Stimulated activated naive B cell treated with anti-CD40 and anti-IgM and Interleukin-4, amounts not matched to agents 10 μg/mL and 1 μg/mL and 100 μg/mL, for 72 hours (primary cell): Measurements from ENCODE around the gene PFDN2.

Experiments
- ATAC-seq, 2 donors: fragments of 150-1000 bp; cut with Tn5 transposase; replicated peaks; 2 replicates each; pipeline ENCODE4 v1.10.0; 2021; ENCODE audit warnings: moderate library complexity in 1 of 2
- DNase-seq: peaks from one replicate; pipeline ENCODE4 v3.0.0; 2021
- H3K27ac Mint-ChIP-seq: one replicate; pipeline ENCODE4 v1.8.0; 2022; ENCODE audit warnings: mild to moderate bottlenecking, mixed read lengths
- H3K27me3 Mint-ChIP-seq, 2 donors: one replicate each; pipeline ENCODE4 v1.8.0; 2022; ENCODE audit warnings: mixed read lengths in 2 of 2
- H3K36me3 Mint-ChIP-seq, 2 donors: one replicate each; pipeline ENCODE4 v1.8.0; 2022; ENCODE audit warnings: mixed read lengths in 2 of 2, mild to moderate bottlenecking in 1 of 2
- H3K4me1 Mint-ChIP-seq, 2 donors: one replicate each; pipeline ENCODE4 v1.8.0; 2022; ENCODE audit warnings: mixed read lengths in 2 of 2, mild to moderate bottlenecking in 1 of 2
- H3K4me3 Mint-ChIP-seq, 2 donors: one replicate each; pipeline ENCODE4 v1.8.0; 2022; ENCODE audit warnings: mild to moderate bottlenecking in 2 of 2, mixed read lengths in 2 of 2, moderate library complexity in 1 of 2
- H3K9me3 Mint-ChIP-seq, 2 donors: one replicate each; pipeline ENCODE4 v1.8.0; 2022; ENCODE audit warnings: mixed read lengths in 2 of 2, mild to moderate bottlenecking in 1 of 2

PFDN2 gene

DNA sequence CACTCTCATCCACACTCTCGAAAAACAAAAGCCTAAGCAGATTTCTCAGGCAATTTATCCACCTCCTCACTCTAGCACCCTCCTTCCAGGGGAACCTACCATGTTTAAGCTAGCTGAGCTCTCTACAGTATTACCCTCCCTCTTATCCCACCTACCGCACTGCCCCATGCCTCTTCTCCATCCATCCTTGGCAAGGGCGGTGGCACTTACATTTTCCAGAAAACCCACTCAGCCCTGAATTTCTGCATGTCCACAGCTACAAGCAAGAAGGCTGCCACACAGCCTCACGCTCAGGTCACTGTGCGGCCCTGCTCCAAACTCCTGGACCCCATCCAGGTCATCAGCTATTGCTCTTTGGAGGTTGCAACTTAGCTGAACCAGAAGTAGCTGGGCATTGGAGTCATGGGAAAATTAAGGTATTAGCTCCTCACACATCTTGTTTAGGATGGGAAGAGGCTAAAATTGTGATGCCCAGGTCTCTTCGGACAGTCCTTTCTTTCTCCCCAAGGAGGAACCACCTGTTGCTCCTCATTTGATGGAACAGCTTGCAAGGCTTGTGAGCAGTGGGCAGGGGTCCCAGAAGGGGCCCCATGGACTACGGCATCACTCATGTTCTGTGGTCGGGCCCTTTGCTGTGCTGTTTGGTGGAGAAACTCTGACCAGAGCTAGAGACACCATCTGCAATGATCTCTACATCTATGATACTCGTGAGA lies 18.6 kb downstream of the PFDN2 start:
- no peaks in the 10 kb centered on the region for H3K27me3 Mint-ChIP-seq
- H3K9me3 Mint-ChIP-seq, result no peaks in the 10 kb centered on the region
- H3K4me1 Mint-ChIP-seq, result peaks cover 42 to 58% of the 10 kb centered on the region in 2 donors
- DNase-seq (no peak), ATAC-seq (no peak)
- H3K27ac Mint-ChIP-seq, result peak overlapping the region; percentile 67
- peak overlapping the region; percentile 83 to 90 for H3K4me3 Mint-ChIP-seq
- peaks cover 12 to 29% of the 10 kb centered on the region in 2 donors for H3K36me3 Mint-ChIP-seq

DNA sequence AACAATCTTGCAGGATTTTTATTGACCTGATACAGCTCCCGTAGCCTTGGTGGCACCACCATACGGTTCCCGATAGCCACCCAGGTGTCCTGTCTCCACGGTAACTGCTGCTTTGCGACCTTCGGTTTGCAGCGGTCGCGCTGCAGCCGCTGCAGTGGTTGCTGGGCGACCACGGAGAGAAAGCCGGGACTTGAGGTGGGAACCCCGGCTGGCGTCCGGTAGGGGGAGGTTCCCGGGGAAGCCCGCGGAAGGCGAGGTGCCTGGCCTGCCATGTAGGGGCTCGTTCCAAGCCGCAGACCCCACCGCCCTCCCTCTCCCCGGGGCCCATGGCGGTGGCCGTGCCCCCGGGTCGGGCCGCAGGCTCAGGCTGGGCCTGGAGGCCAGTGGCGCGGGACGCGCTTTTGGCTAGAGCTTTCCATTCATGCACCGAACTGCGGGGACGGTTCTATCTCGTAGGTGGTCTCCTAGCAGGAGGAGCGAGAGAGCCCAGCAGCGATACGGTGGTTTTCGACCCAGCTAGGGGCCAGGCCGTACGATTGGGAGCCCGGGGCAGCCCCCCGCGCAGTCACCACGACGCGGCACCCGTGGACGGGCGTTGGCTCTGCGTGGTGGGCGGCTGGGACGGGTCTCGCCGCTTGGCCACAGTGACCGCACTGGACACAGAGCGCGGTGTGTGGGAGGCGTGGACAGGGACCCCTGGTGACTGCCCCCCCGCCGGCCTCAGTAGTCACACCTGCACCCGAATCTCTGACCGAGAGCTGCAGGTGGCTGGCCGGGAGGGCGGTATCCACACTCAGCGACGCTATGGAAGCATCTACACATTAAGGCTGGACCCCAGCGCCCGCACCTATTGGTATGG lies 19.4 kb downstream of the PFDN2 start, which contains the start of gene KLHDC9:
Gene KLHDC9, plus strand, starts transcription at position 152 of the 859 bp plus-strand sequence. Its CDS starts 175 bp downstream, at position 327.
- Mint-ChIP-seq H3K36me3 (peaks cover 12 to 26% of the 10 kb centered on the region in 2 donors), H3K27ac (peak within 1 kb of the TSS; percentile 95), H3K9me3 (no peaks in the 10 kb centered on the region), H3K27me3 (no peaks in the 10 kb centered on the region), H3K4me1 (peaks cover 42 to 58% of the 10 kb centered on the region in 2 donors), H3K4me3 (peak within 1 kb of the TSS; percentile 83 to 90)
- DNase-seq (peak; percentile 82), ATAC-seq (peak; percentile 76 to 82)

DNA sequence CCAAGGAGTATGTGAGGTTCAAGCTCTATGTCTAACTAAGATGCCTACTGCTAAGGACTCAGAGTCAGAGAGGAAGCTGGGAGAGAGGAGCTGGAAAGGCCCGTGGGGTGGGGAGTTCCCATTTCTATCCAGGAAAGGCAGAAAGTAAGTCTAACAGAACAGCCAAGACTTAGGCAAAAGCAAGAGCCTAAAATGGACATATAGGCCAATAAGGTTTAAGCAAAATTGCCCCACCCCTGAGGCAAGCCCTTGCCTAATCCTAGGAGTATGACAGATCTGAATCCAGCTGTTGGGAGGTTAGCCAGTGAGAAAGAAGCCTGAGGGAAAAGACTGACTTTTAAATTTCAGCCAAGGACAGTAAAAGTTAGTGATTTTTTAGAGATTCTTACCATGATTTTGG lies 21.3 kb downstream of the PFDN2 start:
- no peak for DNase-seq
- H3K9me3 Mint-ChIP-seq, result no peaks in the 10 kb centered on the region

DNA sequence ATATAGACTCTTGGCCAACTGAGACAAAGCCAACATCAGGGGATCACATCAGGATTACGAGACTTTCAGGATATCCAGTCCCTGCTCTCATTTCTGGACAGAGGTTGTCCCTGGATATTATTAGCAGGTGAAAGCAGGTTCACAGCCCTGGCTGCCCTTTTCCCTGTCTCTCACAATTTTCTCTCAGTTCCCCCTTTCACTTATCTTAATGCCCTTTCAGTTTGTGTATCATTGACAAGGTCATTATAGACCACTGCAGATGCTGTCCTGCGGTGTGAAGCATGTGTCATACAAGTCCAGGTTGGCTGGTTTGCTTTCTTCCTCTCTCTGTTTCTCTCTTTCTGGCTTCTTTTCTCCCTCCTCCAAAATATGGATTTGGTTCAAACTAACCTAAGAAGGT lies 21.8 kb downstream of the PFDN2 start:
- ATAC-seq, result peak; percentile 76 to 79
- peak; percentile 40 for DNase-seq
- H3K27me3 Mint-ChIP-seq, result no peaks in the 10 kb centered on the region
- peaks cover 4 to 17% of the 10 kb centered on the region in 2 donors for H3K36me3 Mint-ChIP-seq
- peak overlapping the region; percentile 89 for H3K27ac Mint-ChIP-seq
- H3K4me3 Mint-ChIP-seq, result peak overlapping the region; percentile 36 to 63
- H3K4me1 Mint-ChIP-seq, result peaks cover 52 to 68% of the 10 kb centered on the region in 2 donors
- no peaks in the 10 kb centered on the region for H3K9me3 Mint-ChIP-seq

More for the DNA sequence above, 21.3 kb downstream of the PFDN2 start:
- Mint-ChIP-seq H3K36me3 (peaks cover 7 to 20% of the 10 kb centered on the region in 2 donors), H3K27ac (peak overlapping the region; percentile 89), H3K4me3 (peak overlapping the region; percentile 36 to 63), H3K27me3 (no peaks in the 10 kb centered on the region), H3K4me1 (peaks cover 52 to 68% of the 10 kb centered on the region in 2 donors)
- ATAC-seq, result peak in 1 of 2 donors; percentile 1

DNA sequence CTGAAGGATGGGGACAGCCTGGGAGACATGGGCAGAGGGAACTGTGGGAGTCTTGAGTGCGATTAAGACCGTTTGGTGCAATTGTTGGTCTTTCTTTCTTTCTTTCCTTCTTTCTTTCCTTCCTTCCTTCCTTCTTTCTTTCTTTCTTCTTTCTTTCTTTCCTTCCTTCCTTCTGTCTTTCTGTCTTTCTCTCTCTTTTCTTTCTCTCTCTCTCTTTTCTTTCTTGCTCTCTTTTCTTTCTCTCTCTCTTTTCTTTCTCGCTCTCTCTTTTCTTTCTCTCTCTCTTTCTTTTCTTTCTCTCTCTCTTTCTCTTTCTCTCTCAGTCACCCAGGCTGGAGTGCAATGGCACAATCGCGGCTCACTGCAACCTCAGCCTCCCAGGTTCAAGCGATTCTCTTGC lies 22.6 kb downstream of the PFDN2 start:
- Mint-ChIP-seq H3K4me1 (peaks cover 50 to 62% of the 10 kb centered on the region in 2 donors), H3K4me3 (no peak overlapping the region)

DNA sequence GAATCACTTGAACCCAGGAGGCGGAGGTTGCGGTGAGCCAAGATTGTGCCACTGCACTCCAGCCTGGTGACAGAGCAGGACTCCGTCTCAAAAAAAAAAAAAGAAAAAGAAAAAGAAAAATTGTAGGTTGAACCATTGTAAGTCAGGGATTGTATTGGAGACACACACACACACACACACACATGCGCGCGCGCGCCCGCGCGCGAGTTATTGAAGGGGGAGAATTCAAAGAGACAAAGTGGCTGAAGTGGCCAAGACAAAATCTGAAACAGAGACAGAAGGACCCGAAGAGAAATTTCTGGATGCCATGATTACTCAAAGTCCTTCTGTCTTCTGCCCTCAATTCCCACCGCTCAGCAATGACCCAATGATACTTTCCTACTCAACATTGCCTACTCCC lies 23.4 kb downstream of the PFDN2 start:
- Mint-ChIP-seq H3K27me3 (no peaks in the 10 kb centered on the region), H3K9me3 (no peaks in the 10 kb centered on the region), H3K27ac (no peak overlapping the region), H3K36me3 (peaks cover 4 to 10% of the 10 kb centered on the region in 2 donors), H3K4me1 (peaks cover 47 to 58% of the 10 kb centered on the region in 2 donors), H3K4me3 (no peak overlapping the region)
- ATAC-seq (no peak), DNase-seq (no peak)

More for the DNA sequence above, 22.6 kb downstream of the PFDN2 start:
- H3K27me3 Mint-ChIP-seq, result no peaks in the 10 kb centered on the region
- H3K36me3 Mint-ChIP-seq, result peaks cover 4 to 17% of the 10 kb centered on the region in 2 donors
- no peak for ATAC-seq
- no peaks in the 10 kb centered on the region for H3K9me3 Mint-ChIP-seq
- no peak overlapping the region for H3K27ac Mint-ChIP-seq
- DNase-seq, result no peak

DNA sequence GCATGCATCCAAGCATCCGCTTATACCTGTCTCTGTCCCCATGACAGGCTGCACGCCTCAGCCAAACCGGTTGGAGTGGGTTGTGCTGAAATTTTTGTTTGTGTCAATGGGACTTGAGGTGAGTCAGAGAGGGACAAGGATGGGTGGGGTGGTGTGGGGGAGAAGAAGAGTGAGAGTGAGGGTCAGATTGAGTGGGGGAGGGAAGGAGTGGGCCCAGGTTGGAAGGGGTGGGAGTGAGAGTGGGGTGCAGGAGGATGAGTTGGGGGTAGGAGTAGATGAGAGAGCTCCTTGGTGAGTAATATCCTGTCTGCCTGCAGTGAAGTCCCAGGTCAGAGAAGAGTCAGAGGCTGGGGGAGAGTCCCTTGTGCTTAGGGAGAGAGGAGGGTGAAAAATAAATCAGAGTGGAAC lies 25.2 kb downstream of the PFDN2 start:
- Mint-ChIP-seq H3K27me3 (peaks cover 0 to 2% of the 10 kb centered on the region in 2 donors), H3K27ac (no peak overlapping the region), H3K4me3 (no peak overlapping the region), H3K9me3 (no peaks in the 10 kb centered on the region), H3K36me3 (peaks cover 0 to 2% of the 10 kb centered on the region in 2 donors), H3K4me1 (peaks cover 36 to 42% of the 10 kb centered on the region in 2 donors)
- ATAC-seq, result peak in 1 of 2 donors; percentile 44
- DNase-seq, result no peak

DNA sequence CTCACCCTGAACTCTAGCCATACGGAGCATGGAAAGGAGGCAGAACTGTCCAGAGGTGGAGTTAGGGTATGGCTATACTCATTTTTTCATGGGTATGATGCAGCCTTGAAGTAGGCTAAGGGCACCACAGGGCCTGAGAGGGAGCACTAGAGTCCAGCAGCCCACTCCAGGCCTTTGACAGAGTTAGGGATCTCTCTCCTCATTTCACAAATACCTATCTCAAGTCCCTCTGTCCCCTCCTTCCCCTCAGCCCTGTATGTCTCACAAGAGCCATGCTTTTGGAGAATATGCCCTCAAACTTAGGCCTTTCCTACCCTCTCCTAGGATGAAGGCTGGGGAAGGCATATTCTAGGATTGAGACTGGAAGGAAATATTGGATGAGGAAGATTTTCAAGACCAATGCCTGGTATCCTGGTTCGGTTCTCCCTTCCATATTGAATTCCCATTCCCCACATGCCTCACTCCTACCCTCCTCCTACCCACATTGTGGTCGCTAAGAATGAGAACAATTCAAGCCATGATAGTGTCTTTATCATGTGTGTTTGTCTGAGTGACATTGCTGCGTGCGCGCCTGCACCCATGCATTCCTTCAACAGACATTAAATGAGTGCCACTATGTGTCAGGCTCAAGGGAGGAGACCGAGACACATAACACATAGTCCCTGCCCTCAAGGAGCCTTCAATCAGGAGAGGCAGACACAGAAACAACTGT lies 25.9 kb downstream of the PFDN2 start:
- Mint-ChIP-seq H3K4me1 (peaks cover 29 to 36% of the 10 kb centered on the region in 2 donors), H3K27ac (no peak overlapping the region), H3K4me3 (no peak overlapping the region), H3K27me3 (peaks cover 0 to 6% of the 10 kb centered on the region in 2 donors), H3K36me3 (no peaks in the 10 kb centered on the region), H3K9me3 (no peaks in the 10 kb centered on the region)
- ATAC-seq (no peak), DNase-seq (no peak)

DNA sequence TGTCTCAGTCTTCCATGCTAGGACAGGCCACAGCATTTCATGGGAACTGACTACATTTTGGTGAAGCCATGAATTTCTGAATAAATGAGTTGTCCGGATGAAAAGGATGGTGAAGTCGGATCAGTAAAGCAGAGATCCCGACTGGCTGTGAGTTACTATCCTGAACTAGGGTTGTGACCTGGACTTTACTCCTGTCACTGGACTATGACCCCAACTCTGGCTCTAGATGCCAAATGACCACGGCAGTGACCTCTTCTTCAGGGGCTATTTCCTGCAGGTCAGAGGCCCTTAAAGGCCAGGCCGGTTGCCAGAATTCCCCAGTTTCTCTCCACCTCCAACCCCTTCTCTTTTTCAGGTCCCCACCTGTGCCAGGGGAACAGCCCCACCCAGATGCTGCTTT lies 26.7 kb downstream of the PFDN2 start:
- DNase-seq (no peak), ATAC-seq (no peak)
- Mint-ChIP-seq H3K36me3 (no peaks in the 10 kb centered on the region), H3K4me3 (no peak overlapping the region), H3K27me3 (peaks cover 0 to 8% of the 10 kb centered on the region in 2 donors), H3K9me3 (no peaks in the 10 kb centered on the region), H3K4me1 (peaks cover 22 to 27% of the 10 kb centered on the region in 2 donors), H3K27ac (no peak overlapping the region)

DNA sequence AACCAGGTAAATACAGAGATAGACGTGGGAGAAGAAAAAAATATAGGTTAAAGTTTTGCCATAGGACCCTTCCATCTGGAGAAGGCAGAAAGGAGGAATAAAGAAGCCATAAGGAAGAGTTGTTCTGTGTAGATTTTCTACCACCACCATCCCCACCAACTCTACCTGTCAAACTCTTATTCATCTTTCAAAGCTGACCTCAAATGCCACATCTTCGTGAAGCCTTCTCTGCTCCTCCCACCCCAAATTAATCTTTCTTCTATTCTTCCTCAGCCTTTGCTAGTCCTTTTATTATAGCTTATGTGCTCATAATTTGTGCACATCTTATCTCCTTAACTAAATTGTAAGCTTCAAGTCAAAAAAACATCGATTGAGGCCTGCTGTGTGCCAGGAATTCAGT lies 27.2 kb downstream of the PFDN2 start:
- H3K27me3 Mint-ChIP-seq, result peaks cover 0 to 13% of the 10 kb centered on the region in 2 donors
- no peaks in the 10 kb centered on the region for H3K36me3 Mint-ChIP-seq
- H3K4me3 Mint-ChIP-seq, result no peak overlapping the region
- DNase-seq (no peak), ATAC-seq (no peak)
- H3K4me1 Mint-ChIP-seq, result peaks cover 18 to 22% of the 10 kb centered on the region in 2 donors
- H3K27ac Mint-ChIP-seq, result no peak overlapping the region
- no peaks in the 10 kb centered on the region for H3K9me3 Mint-ChIP-seq

DNA sequence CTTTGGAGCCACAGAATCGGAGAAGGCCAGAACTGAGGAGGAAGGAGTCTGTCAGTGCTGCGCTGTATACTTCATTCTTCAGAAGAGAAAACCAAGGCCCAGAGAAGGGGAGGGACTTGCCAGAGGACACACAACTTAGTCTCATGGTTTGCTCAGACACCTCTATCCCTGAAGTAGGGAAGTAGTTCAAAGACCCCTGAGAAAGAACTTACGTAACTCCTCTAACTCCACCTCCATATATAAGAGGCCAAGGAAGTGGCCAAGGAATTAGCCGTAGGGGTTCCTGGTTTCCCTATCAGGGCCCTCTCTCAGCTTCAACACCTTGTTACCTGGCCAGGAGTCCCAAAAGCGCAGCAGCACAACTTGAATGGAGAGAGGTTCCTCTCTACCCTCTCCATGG lies 27.9 kb downstream of the PFDN2 start:
- H3K36me3 Mint-ChIP-seq, result no peaks in the 10 kb centered on the region
- H3K27me3 Mint-ChIP-seq, result peaks cover 0 to 13% of the 10 kb centered on the region in 2 donors
- H3K27ac Mint-ChIP-seq, result no peak overlapping the region
- no peaks in the 10 kb centered on the region for H3K9me3 Mint-ChIP-seq
- DNase-seq (no peak), ATAC-seq (no peak)
- peaks cover 14 to 16% of the 10 kb centered on the region in 2 donors for H3K4me1 Mint-ChIP-seq
- no peak overlapping the region for H3K4me3 Mint-ChIP-seq

DNA sequence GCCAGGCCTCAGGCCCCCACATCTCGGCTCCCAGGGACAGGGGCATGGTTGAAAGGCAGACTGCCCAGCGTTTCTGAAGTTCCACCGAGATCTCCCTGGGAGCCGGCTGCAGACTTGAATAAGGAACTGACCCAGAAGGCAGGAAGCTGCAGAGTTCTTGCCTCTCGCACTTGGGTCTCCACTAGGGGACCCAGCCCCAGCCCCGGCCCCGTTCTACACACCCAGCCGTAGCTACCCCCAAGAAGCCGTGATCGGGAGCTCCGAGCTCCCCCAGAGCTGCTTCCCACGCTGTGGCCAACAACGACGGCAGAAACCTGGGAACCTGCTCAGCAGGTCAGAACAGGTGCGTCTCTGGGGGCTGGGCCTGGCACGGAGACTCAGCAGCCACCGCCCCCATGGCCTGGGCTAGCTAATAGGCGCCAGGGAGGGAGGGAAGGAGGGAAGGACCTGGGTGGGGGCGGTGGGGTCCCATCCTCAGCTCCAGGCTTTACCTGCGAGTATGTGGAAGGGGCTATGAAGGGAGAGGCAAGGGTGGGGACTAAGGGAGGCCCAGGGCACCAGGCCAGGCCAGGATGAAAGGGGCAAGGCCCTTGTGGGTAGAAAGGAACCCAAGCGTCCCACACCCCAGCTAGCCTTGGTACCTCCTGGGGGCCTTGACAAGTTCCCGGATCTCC lies 28.4 kb downstream of the PFDN2 start, which contains the start of gene NECTIN4:
Gene NECTIN4, minus strand, starts transcription at position 308 of the 674 bp plus-strand sequence. Its CDS starts 262 bp downstream, at position 46.
- Mint-ChIP-seq H3K9me3 (no peaks in the 10 kb centered on the region), H3K36me3 (no peaks in the 10 kb centered on the region), H3K4me3 (no peak within 1 kb of the TSS), H3K4me1 (peaks cover 10% of the 10 kb centered on the region in 2 donors), H3K27ac (no peak within 1 kb of the TSS), H3K27me3 (peaks cover 0 to 13% of the 10 kb centered on the region in 2 donors)
- DNase-seq, result no peak
- ATAC-seq, result no peak

DNA sequence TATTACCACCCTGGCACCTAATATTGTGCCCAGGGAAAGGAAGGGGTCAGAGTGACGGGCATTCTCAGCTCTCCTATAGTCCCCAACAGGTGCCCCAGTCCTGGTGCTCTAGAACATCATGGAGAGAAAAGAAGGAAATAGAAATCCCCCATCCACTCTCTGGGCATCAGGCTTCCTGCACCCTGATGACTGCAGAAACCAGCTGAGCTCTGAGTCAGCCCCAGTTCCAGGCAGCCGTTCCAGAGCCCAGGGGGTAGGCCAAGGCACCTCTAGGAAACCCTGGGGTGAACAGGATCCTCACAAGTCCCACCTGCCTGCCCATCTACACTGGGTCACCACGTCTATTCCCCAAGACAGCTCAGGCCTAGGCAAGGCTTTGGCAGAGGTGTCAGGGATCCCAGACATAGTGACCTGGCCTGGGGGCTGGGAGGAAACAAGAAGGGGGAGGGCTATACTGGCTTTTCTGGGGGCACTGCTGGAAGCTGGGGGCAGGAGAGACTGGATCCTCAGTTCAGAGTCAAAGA lies 29.2 kb downstream of the PFDN2 start:
- Mint-ChIP-seq H3K27ac (no peak overlapping the region), H3K4me1 (peaks cover 9 to 10% of the 10 kb centered on the region in 2 donors), H3K4me3 (no peak overlapping the region), H3K9me3 (no peaks in the 10 kb centered on the region), H3K36me3 (no peaks in the 10 kb centered on the region), H3K27me3 (peaks cover 0 to 13% of the 10 kb centered on the region in 2 donors)
- no peak for DNase-seq
- no peak for ATAC-seq
